Rectal smooth muscle tissue (tissue), 1 donor: ENCODE results near the gene CXCL13.
"Not testable (repeated sequence)": the region's sequence is repeated elsewhere in the genome, so short reads cannot be mapped to it uniquely, and the experiment has no call there.

Source experiments
- H3K27ac ChIP-seq: one replicate; pipeline ENCODE4 v1.7.0; 2013; ENCODE audit warnings: low read depth, low read length, inconsistent platforms
- H3K27me3 ChIP-seq: one replicate; pipeline ENCODE4 v1.7.0; 2013; ENCODE audit warnings: low read length; ENCODE audit not compliant: control insufficient read depth, insufficient read depth
- H3K36me3 ChIP-seq: one replicate; pipeline ENCODE4 v1.7.0; 2013; ENCODE audit warnings: low read length; ENCODE audit not compliant: control insufficient read depth, insufficient read depth
- H3K4me1 ChIP-seq: one replicate; pipeline ENCODE4 v1.7.0; 2013; ENCODE audit warnings: low read length; ENCODE audit not compliant: control insufficient read depth, insufficient read depth
- H3K4me3 ChIP-seq: one replicate; pipeline ENCODE4 v1.7.0; 2013; ENCODE audit warnings: low read length
- H3K9ac ChIP-seq: one replicate; pipeline ENCODE4 v1.7.0; 2013; ENCODE audit warnings: low read length

CXCL13 gene, protein sequence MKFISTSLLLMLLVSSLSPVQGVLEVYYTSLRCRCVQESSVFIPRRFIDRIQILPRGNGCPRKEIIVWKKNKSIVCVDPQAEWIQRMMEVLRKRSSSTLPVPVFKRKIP

DNA sequence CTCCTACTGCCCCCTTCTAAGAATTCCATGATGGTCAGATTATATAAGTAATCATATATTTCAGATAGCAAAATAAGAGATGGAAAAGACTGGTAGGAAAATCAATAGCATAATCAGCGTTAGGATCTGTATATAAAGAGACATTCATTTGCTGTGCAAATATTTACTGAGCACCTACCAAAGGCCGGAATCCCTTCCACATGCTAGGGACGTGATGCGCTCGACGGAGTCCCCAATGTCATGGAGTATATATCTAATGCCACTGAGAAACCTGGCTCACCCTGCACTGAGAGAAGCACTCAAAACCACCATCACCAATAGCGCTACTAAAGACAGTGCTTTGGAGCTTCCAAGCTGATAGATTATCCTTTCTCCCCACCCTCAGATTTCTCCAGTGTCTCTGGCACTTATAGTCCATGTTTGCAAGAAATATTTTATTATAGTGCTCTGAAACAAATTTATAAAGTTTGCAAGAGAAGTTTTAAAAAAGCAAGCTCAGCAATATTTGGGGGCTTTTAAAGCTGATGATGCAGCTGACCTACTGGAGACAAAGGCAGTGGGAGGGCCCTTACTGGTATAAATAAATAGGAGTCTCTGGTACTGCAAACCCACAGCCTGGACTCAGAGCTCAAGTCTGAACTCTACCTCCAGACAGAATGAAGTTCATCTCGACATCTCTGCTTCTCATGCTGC is at the start of gene CXCL13:
Gene CXCL13, plus strand, starts transcription at position 611 of the 693 bp plus-strand sequence. Its CDS starts 46 bp downstream, at position 657.
- no peak within 1 kb of the TSS for H3K27ac ChIP-seq
- no peaks in the 10 kb centered on the region for H3K27me3 ChIP-seq
- H3K9ac ChIP-seq: no peak within 1 kb of the TSS
- no peak within 1 kb of the TSS for H3K4me3 ChIP-seq
- H3K4me1 ChIP-seq: no peaks in the 10 kb centered on the region
- H3K36me3 ChIP-seq: no peaks in the 10 kb centered on the region

DNA sequence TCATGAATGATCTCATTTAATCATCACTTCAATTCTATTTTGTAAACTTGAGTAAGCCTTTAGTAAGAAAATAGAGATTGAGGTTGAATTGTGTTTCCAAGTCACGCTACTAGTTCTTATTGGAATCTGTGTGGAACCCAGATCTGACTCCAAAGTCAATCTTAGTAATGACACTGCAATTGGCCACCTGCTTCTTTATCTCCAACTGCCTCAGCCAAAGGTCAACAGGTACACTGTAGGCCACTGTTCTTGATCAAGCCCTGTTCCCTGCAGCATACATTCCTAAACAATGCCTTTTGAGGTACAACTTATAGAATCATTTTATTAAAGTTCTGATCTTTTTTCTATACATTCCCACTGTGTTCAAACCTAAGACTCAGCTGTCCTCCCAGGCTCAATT is 45.5 kb upstream of the CXCL13 start:
- Histone ChIP-seq H3K27me3 (no peaks in the 10 kb centered on the region), H3K4me1 (no peaks in the 10 kb centered on the region), H3K4me3 (no peak overlapping the region), H3K36me3 (no peaks in the 10 kb centered on the region), H3K27ac (no peak overlapping the region), H3K9ac (no peak overlapping the region)

DNA sequence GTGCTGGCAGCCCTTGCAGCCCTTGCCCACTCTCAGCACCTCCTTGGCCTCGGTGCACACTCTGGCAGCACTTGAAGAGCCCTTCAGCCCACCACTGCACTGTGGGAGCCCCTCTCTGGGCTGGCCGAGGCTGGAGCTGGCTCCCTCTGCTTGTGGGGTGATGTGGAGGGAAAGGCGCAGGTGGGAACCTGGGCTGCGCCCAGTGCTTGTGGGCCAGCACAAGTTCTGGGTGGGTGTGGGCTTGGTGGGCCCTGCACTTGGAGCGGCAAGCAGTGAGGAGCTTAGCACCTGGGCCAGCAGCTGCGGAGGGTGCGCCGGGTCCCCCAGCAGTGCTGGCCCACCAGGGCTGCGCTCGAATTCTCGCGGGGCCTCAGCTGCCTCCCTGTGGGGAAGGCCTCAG is 43.9 kb upstream of the CXCL13 start:
- H3K9ac ChIP-seq, H3K27me3 ChIP-seq, H3K36me3 ChIP-seq, H3K4me1 ChIP-seq, H3K4me3 ChIP-seq, H3K27ac ChIP-seq: not testable (repeated sequence)

DNA sequence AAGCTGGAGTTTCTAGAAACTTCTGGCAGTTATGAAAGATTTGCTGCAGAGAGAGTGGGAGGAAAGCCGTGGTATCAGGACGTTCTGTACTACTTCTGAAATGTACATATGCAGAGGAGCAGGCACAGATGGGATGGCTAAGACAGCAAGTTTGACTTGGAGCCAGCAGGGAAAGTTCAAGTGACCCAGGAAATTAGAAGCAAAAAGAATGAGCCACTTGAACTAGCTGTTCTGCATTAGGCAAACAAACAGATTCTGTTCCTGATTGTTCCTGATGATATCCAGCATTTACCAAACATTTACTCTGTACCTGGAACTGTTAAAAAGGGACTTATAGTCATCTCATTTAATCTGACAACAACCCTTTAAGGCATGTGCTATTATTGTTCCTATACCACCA is 41.4 kb upstream of the CXCL13 start:
- Histone ChIP-seq H3K9ac (no peak overlapping the region), H3K4me3 (no peak overlapping the region), H3K27ac (no peak overlapping the region), H3K4me1 (no peaks in the 10 kb centered on the region), H3K27me3 (no peaks in the 10 kb centered on the region), H3K36me3 (no peaks in the 10 kb centered on the region)

DNA sequence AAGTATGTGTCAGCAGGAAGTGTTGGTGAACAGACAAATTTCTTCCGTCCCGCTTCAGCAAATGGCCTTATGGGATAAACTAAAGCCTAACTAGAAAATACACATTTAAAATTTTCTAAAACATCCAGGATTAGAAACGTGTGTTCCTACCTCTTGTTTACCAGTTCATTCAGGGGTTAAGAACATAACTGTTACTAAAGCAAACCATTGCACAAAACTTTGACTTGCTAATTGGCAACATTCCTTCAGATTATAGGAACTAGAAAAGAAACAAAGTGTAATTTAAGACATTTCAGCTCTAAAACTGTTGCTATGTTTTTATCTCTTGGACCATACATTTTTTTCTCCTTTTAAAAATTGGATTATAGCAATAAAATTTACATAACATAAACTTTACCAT is 39.5 kb upstream of the CXCL13 start:
- H3K4me3 ChIP-seq: no peak overlapping the region
- H3K27me3 ChIP-seq: no peaks in the 10 kb centered on the region
- H3K36me3 ChIP-seq: no peaks in the 10 kb centered on the region
- no peak overlapping the region for H3K9ac ChIP-seq
- no peaks in the 10 kb centered on the region for H3K4me1 ChIP-seq
- H3K27ac ChIP-seq: no peak overlapping the region

DNA sequence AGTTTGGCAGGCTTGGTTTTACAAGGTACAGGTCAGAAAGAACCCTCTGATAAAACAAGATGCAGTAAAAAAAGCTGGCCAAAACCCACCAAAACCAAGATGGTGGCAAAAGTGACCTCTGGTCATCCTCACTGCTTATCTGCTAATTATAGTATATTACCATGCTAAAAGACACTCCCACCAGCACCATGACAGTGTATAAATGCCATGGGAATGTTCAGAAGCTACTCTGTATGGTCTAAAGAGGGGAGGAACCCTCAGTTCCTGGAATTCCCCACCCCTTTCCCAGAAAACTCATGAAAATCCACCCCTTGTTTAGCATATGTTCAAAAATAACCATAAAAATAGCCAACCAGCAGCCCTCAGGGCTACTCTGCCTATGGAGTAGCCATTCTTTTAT is 38.1 kb upstream of the CXCL13 start:
- no peak overlapping the region for H3K9ac ChIP-seq
- H3K27ac ChIP-seq: no peak overlapping the region
- no peaks in the 10 kb centered on the region for H3K4me1 ChIP-seq
- H3K36me3 ChIP-seq: no peaks in the 10 kb centered on the region
- H3K27me3 ChIP-seq: no peaks in the 10 kb centered on the region
- H3K4me3 ChIP-seq: no peak overlapping the region

DNA sequence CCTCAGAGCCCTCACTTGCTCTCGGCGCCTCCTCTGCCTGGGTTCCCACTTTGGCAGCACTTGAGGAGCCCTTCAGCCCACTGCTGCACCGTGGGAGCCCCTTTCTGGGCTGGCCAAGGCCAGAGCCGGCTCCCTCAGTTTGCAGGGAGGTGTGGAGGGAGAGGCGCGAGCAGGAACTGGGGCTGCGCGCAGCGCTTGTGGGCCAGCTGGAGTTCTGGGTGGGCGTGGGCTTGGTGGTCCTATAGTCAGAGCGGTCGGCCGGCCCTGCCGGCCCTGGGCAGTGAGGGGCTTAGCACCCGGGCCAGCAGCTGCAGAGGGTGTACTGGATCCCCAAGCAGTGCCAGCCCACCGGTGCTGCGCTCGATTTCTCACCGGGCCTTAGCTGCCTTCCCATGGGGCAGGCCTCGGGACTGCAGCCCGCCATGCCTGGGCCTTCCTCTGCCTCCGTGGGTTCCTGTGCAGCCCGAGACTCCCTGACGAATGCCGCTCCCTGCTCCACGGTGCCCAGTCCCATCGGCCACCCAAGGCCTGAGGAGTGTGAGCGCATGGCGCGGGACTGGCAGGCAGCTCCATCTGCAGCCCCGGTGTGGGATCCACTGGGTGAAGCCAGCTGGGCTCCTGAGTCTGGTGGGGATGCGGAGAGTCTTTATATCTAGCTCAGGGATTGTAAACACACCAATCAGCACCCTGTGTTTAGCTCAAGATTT is 35.0 kb upstream of the CXCL13 start:
- not testable (repeated sequence) for H3K4me3 ChIP-seq, H3K27ac ChIP-seq, H3K4me1 ChIP-seq, H3K27me3 ChIP-seq, H3K36me3 ChIP-seq, H3K9ac ChIP-seq

DNA sequence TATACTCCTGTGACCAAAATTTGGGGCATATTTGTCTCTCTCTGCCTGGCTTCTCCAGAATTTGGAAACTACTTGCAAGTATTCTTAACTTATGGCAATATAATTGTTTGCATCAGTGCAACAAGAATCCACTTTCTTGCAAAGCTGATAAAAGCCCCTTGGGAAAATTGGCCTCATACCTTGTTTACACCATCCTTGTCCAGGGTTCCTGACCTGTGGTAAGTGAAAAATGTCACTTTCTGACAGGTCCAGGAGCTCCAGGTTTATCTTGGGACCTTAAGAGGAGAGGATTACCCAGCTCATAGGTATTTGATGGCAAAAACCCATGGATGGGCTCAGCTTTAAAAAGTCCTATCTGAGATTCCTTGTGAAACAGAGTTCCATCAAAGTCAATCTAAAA is 29.3 kb upstream of the CXCL13 start:
- no peak overlapping the region for H3K9ac ChIP-seq
- no peak overlapping the region for H3K27ac ChIP-seq
- no peaks in the 10 kb centered on the region for H3K4me1 ChIP-seq
- no peaks in the 10 kb centered on the region for H3K36me3 ChIP-seq
- no peaks in the 10 kb centered on the region for H3K27me3 ChIP-seq
- H3K4me3 ChIP-seq: no peak overlapping the region

DNA sequence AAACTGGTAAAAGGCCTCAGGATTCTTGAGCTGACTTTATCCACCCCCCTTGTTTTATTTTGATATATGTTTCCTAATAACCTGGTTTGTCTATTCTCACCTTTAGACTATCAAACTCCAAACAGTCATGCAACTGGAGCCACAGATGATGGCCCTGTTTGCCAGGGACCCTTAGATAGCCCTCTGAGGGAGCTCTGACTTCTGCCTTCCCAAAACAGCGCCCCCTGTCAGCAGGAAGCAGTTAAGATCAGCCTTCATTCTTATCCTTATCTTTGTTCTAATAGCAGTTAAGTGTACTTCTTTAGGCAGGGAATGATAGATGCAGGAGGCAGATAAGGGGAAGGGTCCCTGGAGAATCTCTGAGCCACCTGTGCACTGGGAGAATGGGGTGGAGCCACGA is 27.5 kb upstream of the CXCL13 start:
- Histone ChIP-seq H3K27ac (no peak overlapping the region), H3K9ac (no peak overlapping the region), H3K4me3 (no peak overlapping the region), H3K4me1 (no peaks in the 10 kb centered on the region), H3K27me3 (no peaks in the 10 kb centered on the region), H3K36me3 (no peaks in the 10 kb centered on the region)

DNA sequence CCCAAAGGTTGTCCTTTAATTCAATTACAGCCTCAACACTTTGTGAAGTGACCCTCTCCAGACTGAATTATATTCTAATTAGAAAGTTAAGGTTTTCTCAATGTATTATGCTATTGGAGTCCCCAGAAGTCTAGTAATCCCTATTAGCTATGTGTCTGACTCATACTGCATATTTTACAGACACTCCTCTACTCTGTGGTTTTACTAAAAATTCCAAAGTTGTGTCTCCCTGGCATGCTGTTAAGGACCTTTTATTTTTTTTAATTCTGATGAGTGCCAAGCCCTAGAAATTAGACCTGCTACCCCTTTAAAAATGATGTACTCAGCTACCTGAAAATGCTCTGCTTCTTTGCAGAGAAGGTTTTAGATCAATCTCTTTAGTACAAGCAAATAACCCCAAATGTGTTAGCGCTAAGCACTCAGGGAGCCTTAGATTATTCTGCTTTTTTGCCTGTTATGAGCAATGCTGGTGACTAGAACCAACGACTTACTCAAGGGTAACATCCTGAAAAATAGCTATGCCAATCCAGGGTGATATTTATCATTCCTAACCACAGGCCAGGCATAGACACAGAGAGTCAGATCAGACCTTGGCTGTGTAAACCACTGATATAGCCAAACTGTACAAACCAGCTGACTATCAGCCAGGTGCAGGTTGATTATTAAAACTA is 26.1 kb upstream of the CXCL13 start:
- Histone ChIP-seq H3K27me3 (no peaks in the 10 kb centered on the region), H3K27ac (no peak overlapping the region), H3K36me3 (no peaks in the 10 kb centered on the region), H3K4me3 (no peak overlapping the region), H3K9ac (no peak overlapping the region), H3K4me1 (no peaks in the 10 kb centered on the region)

DNA sequence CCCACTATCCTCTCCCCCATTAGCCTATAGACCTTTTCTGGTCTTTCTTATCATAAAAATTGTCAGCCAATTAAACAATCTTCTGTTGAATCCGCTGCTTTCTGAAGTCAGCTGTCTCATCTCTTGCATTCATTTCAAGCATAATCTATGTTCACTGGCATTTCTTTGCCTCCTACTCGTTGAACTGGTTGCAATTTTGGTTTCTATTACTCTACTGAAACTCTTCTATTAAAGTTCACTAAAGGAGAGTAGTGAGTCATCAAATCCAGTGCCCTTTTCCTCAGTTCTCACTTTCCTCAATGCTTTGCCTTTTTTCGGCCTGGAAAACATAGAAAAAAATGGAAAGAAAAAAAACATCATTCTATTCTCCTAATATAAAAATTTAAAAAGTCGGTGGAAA is 23.9 kb upstream of the CXCL13 start:
- Histone ChIP-seq H3K36me3 (no peaks in the 10 kb centered on the region), H3K27ac (no peak overlapping the region), H3K27me3 (no peaks in the 10 kb centered on the region), H3K4me3 (no peak overlapping the region), H3K4me1 (no peaks in the 10 kb centered on the region), H3K9ac (no peak overlapping the region)

DNA sequence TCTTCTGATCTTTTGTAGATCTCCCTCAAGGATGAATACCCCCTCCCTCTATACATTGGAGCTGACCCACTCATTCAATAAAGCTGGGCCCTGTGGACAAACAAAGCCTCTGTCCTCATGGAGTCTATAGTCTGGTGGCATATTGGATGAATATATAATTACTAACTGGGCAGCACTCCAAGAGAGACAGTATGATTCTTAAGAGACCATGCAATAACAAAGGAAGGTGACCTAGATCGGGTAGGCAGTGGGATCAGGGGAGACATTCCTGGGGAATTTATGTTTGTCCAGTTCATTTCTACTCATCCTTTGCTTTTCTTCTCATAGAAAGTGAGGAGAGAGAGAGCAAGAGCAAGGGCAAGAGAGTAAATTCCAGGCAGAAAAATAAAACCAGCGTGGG is 23.5 kb upstream of the CXCL13 start:
- no peak overlapping the region for H3K27ac ChIP-seq
- H3K4me1 ChIP-seq: no peaks in the 10 kb centered on the region
- H3K36me3 ChIP-seq: no peaks in the 10 kb centered on the region
- H3K4me3 ChIP-seq: no peak overlapping the region
- no peaks in the 10 kb centered on the region for H3K27me3 ChIP-seq
- H3K9ac ChIP-seq: no peak overlapping the region
